ENCODE measurements around the gene COL23A1. TPM values are rescaled to one million over a fixed set of nuclear protein-coding genes. Genes with fewer than 3 reads are reported as not detected.

COL23A1 gene
- total RNA-seq, 2 donors from 2014 or later: not detected

DNA sequence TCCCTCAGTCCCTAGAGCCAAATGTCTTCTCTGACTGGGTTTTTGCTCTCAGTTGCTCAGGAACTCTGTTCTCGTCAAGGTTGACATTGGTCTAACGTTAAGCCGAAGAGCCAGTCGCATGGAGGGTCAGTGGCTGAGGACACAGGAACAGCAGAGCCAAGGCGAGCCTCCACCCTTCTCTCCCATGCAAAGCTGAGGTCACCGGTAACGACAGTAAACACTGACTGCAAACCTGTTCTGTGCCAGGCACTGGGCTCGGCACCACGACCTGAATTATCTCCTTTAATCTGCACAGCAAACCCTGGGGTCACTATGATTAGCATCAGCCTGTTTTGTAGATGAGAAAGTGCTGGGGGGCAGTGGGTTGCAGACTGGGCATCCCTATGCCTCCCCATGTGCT, 171.0 kb downstream of the COL23A1 start:
- no peaks in the 10 kb centered on the region for H3K36me3 Mint-ChIP-seq (ENCODE audit: low read depth)
- H3K27me3 Mint-ChIP-seq: peaks cover 61% of the 10 kb centered on the region
- H3K9me3 ChIP-seq (ENCODE audit: control insufficient read depth, low read length, poor library complexity, severe bottlenecking): no peaks in the 10 kb centered on the region
- H3K27ac Mint-ChIP-seq: no peak overlapping the region
- ATAC-seq: no peak
- H3K4me3 Mint-ChIP-seq: no peak overlapping the region
- H3K4me1 Mint-ChIP-seq: peaks cover 6% of the 10 kb centered on the region
- DNase-seq: no peak

DNA sequence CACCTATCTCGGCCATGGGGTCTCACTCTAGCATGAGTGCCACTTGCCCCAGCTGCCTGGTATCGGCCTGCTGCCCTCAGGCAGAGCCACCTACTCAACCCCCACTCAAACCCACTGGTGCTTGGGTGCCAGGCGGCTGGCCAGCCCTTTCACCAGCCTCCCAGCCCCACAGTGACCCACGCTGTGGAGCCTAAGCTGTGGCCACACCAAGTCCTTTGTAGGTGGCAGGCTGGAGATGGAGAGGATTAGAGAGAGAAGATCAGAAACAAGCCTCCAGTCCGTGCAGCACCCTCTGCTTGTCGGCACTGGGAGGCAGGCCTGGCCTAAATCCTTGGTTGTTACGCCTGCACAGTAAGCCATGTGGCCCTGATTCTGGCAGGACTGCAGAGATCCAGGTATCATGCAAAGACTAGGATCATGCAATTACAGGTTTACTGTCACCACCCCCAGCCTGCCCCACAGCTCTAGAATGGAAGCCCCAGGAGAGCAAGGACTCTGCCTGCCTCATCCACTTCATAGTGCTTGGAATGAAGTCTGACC, 171.7 kb downstream of the COL23A1 start:
- Mint-ChIP-seq H3K4me1 (peaks cover 6% of the 10 kb centered on the region), H3K27ac (no peak overlapping the region), H3K36me3 (ENCODE audit: low read depth) (no peaks in the 10 kb centered on the region), H3K27me3 (peaks cover 59% of the 10 kb centered on the region), H3K4me3 (no peak overlapping the region)
- no peaks in the 10 kb centered on the region for H3K9me3 ChIP-seq (ENCODE audit: control insufficient read depth, low read length, poor library complexity, severe bottlenecking)
- ATAC-seq: no peak
- no peak for DNase-seq

DNA sequence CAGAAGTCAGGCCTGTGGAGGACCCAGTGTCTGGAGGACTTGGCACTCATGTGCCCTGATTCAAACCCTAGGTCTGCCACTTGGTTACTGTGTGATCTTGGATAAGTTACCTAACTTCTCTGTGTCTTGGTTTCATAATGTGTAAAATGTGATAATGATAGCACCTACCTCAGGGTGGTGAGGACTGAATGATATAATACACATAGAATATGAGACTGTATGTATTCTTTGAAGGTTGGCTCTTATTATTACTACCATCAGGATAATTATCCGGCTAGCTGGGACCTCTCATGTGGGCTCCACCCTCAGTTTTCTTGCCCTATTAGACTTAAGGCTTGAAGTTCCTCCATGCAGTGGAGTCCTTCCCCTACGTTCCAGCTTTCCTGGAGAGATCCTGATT, 172.2 kb downstream of the COL23A1 start:
- no peaks in the 10 kb centered on the region for H3K36me3 Mint-ChIP-seq (ENCODE audit: low read depth)
- no peak overlapping the region for H3K27ac Mint-ChIP-seq
- H3K4me1 Mint-ChIP-seq: peaks cover 6% of the 10 kb centered on the region
- H3K9me3 ChIP-seq (ENCODE audit: control insufficient read depth, low read length, poor library complexity, severe bottlenecking): no peaks in the 10 kb centered on the region
- no peak overlapping the region for H3K4me3 Mint-ChIP-seq
- H3K27me3 Mint-ChIP-seq: peaks cover 60% of the 10 kb centered on the region
- DNase-seq: no peak
- ATAC-seq: no peak

DNA sequence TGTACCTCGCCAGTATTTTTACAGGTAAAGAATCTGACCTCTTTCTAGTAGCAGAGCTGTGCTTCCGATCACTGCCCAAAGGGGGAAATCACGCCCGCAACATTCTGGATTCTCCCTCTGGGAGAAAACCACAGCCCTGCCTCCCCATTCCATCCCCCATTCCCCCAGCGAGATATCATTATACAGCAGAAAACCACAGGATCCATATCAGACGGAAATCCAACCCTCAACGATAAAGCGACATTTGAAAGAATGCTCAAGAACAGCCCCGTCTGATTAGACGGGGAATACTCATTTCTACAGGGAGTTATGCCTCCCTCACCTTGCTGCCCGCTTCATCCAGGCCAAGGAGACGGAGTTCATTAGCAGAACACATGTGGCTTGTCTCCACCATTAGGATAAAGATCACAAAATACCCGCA, 172.8 kb downstream of the COL23A1 start:
- Mint-ChIP-seq H3K27me3 (peaks cover 66% of the 10 kb centered on the region), H3K36me3 (ENCODE audit: low read depth) (no peaks in the 10 kb centered on the region), H3K4me1 (peaks cover 6% of the 10 kb centered on the region), H3K27ac (no peak overlapping the region), H3K4me3 (no peak overlapping the region)
- ATAC-seq (no peak), DNase-seq (no peak)
- H3K9me3 ChIP-seq (ENCODE audit: control insufficient read depth, low read length, poor library complexity, severe bottlenecking): no peaks in the 10 kb centered on the region

DNA sequence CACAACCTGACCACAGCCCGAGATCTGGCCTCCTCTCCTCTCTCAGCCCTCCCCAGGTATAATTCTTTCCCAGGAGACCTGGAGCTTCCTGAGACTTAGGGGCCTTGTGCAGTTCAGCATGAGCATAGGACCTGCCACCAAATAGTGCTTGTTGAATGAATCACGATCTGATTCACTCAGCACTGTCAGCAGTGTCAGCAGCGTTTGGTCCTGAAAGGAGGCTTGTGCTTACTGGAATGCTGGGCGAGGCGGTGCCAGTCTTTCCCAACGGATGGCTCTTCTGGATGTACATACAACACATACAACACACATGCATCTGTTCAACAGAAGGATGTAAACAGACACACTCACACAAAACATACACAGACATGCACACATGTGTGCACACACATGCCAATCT, 173.3 kb downstream of the COL23A1 start:
- Mint-ChIP-seq H3K36me3 (ENCODE audit: low read depth) (no peaks in the 10 kb centered on the region), H3K27me3 (peaks cover 62% of the 10 kb centered on the region), H3K27ac (no peak overlapping the region), H3K4me1 (peaks cover 6% of the 10 kb centered on the region), H3K4me3 (no peak overlapping the region)
- ATAC-seq: no peak
- no peaks in the 10 kb centered on the region for H3K9me3 ChIP-seq (ENCODE audit: control insufficient read depth, low read length, poor library complexity, severe bottlenecking)
- DNase-seq: no peak

DNA sequence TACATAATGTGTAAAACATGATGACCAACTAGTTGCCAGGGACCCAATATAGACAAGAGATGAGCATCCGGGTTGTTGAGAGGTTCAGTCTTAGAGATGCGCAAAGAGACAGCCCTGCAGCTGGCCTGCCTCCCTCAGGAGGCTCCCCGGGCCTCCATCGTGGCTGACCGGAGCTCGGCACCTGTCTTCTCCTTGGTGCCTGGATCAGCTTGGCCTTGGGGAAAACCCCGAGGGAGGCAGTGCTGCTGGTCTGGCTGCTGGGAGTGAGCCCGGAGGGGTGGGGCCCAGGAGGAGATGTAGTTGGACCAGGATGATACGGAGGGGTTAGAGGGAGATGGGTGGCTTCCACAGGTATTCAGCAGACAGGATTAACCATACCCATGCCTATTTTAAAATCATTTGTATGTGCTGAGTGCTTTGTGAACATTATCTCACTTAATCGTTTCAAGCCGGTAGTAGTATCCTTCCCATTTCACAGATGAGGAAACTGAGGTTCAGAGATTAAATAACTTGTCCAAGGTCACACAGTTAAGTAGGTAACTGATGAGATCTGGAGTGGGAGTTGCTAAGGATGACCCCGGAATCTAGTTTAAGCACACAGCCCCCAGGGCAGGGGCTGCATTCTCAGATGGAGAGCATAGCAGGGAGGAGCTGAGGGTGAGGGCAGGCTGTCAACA, 173.8 kb downstream of the COL23A1 start:
- no peak overlapping the region for H3K27ac Mint-ChIP-seq
- H3K4me1 Mint-ChIP-seq: peaks cover 6% of the 10 kb centered on the region
- H3K27me3 Mint-ChIP-seq: peaks cover 57% of the 10 kb centered on the region
- DNase-seq: no peak
- no peaks in the 10 kb centered on the region for H3K36me3 Mint-ChIP-seq (ENCODE audit: low read depth)
- no peak overlapping the region for H3K4me3 Mint-ChIP-seq
- ATAC-seq: no peak
- H3K9me3 ChIP-seq (ENCODE audit: control insufficient read depth, low read length, poor library complexity, severe bottlenecking): no peaks in the 10 kb centered on the region

DNA sequence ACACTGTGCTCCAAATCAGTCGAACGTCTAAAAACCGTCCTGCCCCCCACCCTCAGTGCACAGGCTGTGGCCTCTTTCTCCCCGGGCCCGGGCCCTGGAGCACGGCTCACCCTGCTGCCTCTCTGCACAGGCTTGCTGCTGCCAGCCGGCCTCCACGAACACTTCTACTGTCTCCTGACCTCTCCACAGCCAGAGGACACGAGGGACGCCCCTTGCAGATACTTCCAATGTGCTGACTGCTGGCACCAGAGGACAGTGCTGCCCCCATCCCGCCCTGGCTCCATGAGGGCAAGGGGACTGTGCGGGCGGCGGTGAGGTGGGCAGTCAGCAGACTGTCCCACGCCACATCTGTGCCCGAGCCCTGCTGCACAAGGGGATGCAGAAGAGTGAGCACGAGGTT, 174.8 kb downstream of the COL23A1 start:
- no peak for ATAC-seq
- H3K4me1 Mint-ChIP-seq: peaks cover 6% of the 10 kb centered on the region
- H3K36me3 Mint-ChIP-seq (ENCODE audit: low read depth): no peaks in the 10 kb centered on the region
- H3K9me3 ChIP-seq (ENCODE audit: control insufficient read depth, low read length, poor library complexity, severe bottlenecking): no peaks in the 10 kb centered on the region
- no peak for DNase-seq
- H3K27me3 Mint-ChIP-seq: peaks cover 51% of the 10 kb centered on the region
- H3K4me3 Mint-ChIP-seq: no peak overlapping the region
- no peak overlapping the region for H3K27ac Mint-ChIP-seq

DNA sequence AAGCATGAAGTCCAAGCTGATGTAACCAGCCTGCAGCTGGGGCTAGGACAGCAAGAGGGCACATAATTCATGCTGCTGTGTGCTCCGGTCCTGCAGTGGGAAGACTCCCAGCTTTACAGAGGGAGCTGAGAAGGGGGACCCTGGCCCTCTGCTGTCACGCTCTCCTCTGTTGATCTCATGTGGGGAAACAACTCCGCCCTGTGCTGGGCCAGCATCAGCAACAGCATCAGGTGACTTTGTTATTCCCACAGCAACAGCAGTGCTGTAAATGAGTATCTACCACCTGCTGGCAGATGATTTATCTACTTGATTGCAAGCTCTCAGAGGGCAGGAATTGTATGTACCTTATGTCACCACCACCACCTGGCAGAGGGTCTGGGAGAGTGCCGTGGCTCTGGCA, 176.2 kb downstream of the COL23A1 start:
- H3K4me3 Mint-ChIP-seq: no peak overlapping the region
- ATAC-seq: no peak
- peaks cover 41% of the 10 kb centered on the region for H3K27me3 Mint-ChIP-seq
- no peaks in the 10 kb centered on the region for H3K36me3 Mint-ChIP-seq (ENCODE audit: low read depth)
- H3K4me1 Mint-ChIP-seq: peaks cover 6% of the 10 kb centered on the region
- DNase-seq: no peak
- H3K27ac Mint-ChIP-seq: no peak overlapping the region
- no peaks in the 10 kb centered on the region for H3K9me3 ChIP-seq (ENCODE audit: control insufficient read depth, low read length, poor library complexity, severe bottlenecking)

DNA sequence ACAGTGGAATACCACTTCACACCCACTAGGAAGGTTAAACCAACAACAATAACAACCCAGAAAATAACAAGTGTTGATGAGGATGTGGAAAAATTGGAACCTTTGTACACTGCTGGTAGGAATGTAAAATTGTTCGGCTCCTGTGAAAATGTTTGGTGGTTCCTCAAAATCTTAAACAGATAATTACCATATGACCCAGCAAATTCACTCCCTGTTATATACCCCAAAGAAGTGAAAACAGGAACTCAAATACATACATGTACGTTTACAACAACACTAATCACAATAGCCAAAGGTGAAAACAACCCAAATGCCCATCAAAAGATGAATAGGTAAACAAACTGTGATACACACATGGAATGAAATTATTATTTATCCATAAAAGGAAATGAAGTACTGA, 179.1 kb downstream of the COL23A1 start:
- H3K9me3 ChIP-seq (ENCODE audit: control insufficient read depth, low read length, poor library complexity, severe bottlenecking): peaks cover 3% of the 10 kb centered on the region
- Mint-ChIP-seq H3K4me1 (peaks cover 3% of the 10 kb centered on the region), H3K36me3 (ENCODE audit: low read depth) (no peaks in the 10 kb centered on the region), H3K27me3 (peaks cover 19% of the 10 kb centered on the region), H3K27ac (no peak overlapping the region), H3K4me3 (no peak overlapping the region)
- DNase-seq (no peak), ATAC-seq (no peak)

DNA sequence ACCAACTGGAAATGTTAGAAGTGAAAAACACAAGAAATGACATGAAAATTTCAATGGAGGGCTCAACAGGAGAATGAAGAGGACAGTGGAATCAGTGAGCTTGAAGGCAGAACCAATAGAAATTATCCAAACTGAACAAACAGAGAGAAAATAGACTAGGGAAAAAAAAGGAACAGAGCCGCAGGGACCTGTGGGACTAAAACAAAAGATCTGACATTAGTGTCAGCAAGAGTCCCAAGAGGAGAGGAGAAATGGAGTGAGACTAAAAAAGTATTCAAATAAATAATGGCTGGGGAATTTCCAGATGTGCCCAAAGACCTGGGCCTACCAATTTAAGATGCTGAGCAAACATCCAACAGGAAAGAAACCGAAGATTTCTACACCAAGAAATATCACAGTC, 182.5 kb downstream of the COL23A1 start:
- Mint-ChIP-seq H3K4me1 (no peaks in the 10 kb centered on the region), H3K4me3 (no peak overlapping the region), H3K27me3 (peaks cover 12% of the 10 kb centered on the region), H3K27ac (no peak overlapping the region), H3K36me3 (ENCODE audit: low read depth) (no peaks in the 10 kb centered on the region)
- ATAC-seq (no peak), DNase-seq (no peak)
- H3K9me3 ChIP-seq (ENCODE audit: control insufficient read depth, low read length, poor library complexity, severe bottlenecking): peaks cover 3% of the 10 kb centered on the region

DNA sequence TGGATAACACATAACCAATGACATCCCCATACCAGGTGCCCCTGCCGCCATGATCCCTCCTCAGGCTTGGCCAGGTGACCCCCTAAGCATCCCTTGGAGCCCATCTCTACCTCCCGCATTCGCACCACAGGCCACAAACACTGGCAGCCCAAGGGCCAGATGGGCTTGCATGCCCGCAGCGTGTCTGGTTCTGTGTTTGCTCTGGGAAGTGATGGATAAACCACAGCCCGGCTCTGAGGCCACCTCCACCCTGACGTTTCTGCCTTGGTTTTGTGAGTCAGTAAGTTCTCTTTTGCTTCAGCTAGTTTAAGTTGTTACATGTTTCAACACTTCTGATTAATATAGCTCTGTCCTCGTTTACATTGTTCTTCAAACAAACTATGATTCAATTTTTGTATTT, 185.2 kb downstream of the COL23A1 start:
- DNase-seq (no peak), ATAC-seq (no peak)
- Mint-ChIP-seq H3K27ac (no peak overlapping the region), H3K4me3 (no peak overlapping the region), H3K36me3 (ENCODE audit: low read depth) (no peaks in the 10 kb centered on the region), H3K4me1 (no peaks in the 10 kb centered on the region), H3K27me3 (peaks cover 24% of the 10 kb centered on the region)
- H3K9me3 ChIP-seq (ENCODE audit: control insufficient read depth, low read length, poor library complexity, severe bottlenecking): peaks cover 3% of the 10 kb centered on the region

DNA sequence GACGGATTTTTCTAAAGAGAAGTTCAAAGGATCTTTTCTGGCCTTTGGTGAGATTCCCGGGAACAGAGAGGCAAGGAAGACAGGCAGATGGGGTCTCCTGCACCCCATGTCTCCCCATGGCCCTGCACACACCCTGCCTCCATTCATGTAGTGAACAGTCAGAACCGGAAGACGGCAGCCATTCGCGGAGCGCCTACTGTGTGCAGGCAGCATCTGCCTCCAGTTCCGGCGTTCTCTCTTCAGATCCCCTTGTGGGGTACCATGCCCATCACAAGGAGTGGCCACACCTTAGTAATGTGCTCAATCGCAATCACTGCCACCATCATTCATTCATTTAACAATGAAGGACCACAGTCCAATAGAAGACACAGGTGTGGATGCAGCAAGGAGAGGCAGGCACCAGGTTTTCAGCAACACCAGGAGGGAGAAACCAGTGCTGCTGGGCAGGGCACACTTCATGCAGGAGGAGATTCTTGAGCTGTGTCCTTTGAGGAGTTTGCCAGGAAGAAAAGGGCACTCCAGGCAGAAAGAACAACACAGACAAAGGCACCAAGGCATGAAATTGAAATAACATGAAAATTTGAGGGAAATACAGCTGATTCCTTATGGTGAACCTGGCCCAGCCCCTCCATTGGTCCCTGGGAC, 186.1 kb downstream of the COL23A1 start:
- no peak overlapping the region for H3K27ac Mint-ChIP-seq
- peaks cover 29% of the 10 kb centered on the region for H3K27me3 Mint-ChIP-seq
- no peaks in the 10 kb centered on the region for H3K36me3 Mint-ChIP-seq (ENCODE audit: low read depth)
- no peak for ATAC-seq
- no peaks in the 10 kb centered on the region for H3K4me1 Mint-ChIP-seq
- no peak overlapping the region for H3K4me3 Mint-ChIP-seq
- H3K9me3 ChIP-seq (ENCODE audit: control insufficient read depth, low read length, poor library complexity, severe bottlenecking): peaks cover 3% of the 10 kb centered on the region
- DNase-seq: no peak

DNA sequence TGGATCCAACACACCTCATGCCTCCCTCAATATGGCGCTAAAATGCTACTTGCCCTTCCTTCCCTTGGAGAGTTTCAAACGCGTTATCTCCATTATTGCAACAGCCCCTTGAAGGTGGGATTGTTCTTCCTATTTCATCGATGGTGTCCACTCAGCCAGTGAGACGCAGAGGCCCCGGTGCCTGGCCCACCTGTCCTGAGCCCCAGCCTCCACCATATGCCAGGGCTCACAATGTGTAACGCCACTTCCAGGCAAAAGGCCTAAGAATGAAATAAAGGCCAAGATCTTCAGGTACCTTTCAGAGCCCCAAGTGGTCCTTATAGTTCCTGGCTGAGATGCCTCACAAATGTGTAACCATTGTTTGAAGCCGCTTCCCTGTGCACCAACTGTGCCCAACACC, 186.8 kb downstream of the COL23A1 start:
- Mint-ChIP-seq H3K36me3 (ENCODE audit: low read depth) (no peaks in the 10 kb centered on the region), H3K4me3 (no peak overlapping the region), H3K4me1 (no peaks in the 10 kb centered on the region), H3K27me3 (peaks cover 33% of the 10 kb centered on the region), H3K27ac (no peak overlapping the region)
- ATAC-seq (no peak), DNase-seq (no peak)
- peaks cover 3% of the 10 kb centered on the region for H3K9me3 ChIP-seq (ENCODE audit: control insufficient read depth, low read length, poor library complexity, severe bottlenecking)

DNA sequence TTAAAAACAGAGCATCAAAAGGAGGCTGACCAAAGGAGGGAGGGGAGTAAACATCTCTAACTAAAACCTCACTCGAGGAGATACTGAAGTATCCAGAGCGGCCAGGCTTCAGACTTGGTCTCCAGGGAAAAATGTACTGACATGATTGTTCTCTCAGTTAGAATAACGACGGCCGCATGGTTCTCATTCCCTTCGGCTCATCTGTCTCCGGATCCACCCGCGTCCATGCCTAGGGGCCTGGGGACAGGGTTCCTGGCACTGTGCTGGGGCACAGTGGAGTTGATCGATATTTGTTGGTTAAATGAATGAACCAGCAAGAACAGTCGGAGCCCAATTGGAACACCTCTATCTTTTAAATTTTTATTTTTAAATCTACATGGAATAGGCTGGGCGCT, 190.5 kb downstream of the COL23A1 start:
- Mint-ChIP-seq H3K27me3 (peaks cover 44% of the 10 kb centered on the region), H3K36me3 (ENCODE audit: low read depth) (peaks cover 3% of the 10 kb centered on the region), H3K27ac (no peak overlapping the region), H3K4me3 (no peak overlapping the region), H3K4me1 (no peaks in the 10 kb centered on the region)
- no peak for ATAC-seq
- no peak for DNase-seq
- H3K9me3 ChIP-seq (ENCODE audit: control insufficient read depth, low read length, poor library complexity, severe bottlenecking): no peaks in the 10 kb centered on the region

Data from T-helper 17 cell (primary cell).